GM19372 (cell line): ENCODE results near the gene ATIC.

ENCODE experiments used
- ATAC-seq: cut with Tn5 transposase; IDR thresholded peaks from one replicate; pipeline ENCODE4 v1.9.1; 2021; ENCODE audit warnings: mild to moderate bottlenecking, low read depth, moderate library complexity; ENCODE audit not compliant: unreplicated experiment

Gene ATIC

DNA sequence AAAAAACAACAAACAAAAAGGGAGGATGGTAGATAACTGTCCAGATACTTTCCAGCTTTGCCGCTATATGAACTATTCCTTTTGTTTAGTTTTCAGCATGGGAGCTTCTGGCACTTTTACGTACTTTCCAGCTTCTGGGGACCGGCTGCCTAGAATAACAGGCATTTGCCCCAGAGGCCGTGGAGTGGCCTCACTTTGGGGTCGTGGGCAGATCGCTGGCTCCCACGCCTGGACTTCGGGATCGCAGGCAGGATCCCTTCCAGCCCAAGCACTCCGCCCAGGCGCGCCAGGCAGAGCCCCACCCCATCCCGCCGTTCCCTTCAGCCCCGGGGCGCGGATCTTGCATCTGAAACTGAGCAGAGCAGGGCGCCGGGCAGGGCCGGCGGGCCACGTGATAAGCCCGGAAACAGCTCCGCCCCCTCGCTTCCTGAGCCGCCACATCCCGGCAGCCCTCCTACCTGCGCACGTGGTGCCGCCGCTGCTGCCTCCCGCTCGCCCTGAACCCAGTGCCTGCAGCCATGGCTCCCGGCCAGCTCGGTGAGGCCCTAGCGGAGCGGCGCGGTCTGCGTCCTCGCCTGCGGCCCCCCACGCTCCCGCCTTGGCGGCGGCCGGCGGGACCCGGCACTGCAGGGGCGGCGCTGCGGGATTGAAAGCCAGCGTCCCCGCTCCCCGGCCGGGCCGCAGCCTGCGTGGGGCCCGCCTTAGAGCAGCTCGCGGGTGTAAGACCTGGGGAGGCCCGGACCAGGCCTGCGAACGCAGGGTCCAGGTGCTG, at the start of gene ATIC:
ATIC (plus strand) TSS at position 435 of the 772 bp plus-strand sequence; CDS start at position 519, 84 bp downstream.
- peak; percentile 98 for ATAC-seq

DNA sequence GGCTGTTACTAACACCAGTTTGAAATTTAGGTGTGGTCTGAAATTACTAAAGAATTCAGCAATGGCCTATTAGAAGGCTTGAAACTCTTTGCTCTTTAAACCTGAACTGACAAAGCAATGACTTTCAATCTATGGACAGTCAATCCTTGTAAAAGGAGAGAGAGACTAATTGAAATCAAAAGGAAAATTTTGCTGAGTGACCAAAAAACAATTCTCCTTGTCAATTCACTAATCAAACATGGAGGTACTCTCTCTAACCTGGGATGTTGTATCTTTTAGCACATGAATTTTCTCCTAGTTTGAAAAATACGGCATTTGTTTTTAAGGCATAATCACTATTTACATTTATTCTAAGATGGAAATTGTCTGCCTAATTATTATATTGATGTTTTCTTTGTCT, 49.6 kb upstream of the ATIC start:
- ATAC-seq, result no peak

DNA sequence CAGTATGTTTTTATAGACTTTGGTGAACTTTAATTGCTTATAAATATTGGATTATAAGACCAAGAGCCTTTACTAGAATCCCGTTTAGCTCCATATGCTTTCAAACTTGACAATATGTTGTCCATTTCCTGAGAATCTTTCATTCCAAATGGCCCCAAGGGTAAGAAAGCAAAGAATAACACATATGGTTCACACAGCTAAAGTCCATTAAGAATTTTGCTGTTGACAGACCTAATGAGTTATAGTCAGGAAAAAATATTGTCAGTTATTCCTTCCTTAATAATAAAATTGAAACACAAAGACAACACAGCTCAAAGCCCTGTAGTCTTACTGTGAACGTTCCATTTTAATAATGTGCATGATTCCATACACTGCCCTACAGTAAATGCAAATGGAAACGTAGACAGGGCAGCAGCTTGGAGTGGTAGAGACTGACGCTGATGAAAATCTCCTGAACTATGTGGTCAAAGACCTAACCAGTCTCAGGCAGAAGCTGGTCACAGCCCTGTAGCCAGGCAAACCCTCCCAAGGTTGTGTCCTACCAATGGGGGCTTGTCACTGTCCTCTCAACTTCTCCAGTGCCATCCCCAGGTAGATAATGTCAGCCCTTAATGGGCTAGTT, 49.0 kb upstream of the ATIC start:
- ATAC-seq, result no peak

DNA sequence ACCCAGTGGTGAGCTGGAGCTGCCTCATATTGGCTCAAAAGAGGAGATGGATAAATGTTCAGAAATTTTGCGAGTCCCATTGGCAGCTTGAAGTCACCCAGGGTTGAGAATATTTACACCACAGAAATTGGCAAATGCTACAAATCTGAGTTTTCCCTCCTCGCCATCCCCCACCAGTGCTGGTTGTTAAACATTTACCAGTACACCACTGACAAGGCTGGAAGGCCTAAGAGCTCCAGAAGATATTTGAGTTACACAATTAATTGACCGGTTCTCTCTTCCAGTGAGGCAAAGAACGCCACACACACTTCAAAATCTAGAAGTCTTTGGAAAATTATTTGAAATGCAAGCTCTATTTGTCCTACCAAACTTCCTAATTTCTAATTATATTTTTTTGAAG, 47.5 kb upstream of the ATIC start:
- ATAC-seq, result no peak

DNA sequence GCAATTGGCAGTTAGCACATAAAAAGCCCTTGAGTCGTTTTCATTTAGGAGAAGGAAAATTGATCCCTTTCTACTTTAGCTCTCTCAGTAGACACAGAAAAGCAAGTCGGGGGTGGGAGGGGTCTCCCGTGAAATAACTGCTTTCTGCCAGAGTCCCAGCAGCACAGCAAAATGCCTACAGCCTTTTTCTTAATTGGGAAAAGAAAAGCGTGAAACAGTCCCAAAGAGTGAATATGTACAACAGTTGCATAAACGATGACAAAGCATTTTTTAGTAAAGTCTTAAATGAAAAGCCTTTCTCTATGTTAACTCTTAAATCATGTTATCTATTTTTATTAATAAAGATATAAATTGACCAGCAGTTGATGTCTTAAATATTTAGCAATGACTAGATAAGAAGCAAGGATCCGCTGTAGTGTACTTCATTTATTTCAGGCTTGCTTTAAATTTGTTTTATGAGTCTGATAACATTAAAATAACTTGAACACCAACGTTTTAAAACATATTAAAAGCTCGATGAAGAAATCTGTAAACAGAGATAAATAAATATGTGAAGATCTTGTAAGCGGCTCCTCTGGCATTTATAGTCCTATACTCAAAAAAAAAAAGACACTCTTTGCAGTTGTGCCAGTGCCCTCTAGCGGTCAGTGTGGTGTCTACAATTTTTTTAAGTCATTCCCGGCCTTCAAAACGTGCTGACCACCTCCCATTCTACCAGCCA, 42.3 kb upstream of the ATIC start:
- peak; percentile 54 for ATAC-seq

DNA sequence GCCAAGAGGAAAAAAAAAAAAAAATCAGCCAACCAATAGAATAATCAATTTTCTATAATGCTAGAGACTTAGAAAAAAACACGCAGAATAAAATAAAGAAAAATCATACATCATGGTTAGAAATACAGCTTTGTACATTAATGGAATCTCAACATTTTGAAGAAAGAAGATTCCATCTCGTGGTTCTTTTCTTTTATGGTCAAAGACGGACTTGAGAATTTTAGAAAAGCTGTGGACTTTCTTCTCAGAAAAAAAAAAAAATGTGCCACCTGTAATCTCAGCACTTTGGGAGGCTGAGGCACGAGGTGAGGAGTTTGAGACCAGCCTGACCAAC, 41.8 kb upstream of the ATIC start:
- no peak for ATAC-seq

DNA sequence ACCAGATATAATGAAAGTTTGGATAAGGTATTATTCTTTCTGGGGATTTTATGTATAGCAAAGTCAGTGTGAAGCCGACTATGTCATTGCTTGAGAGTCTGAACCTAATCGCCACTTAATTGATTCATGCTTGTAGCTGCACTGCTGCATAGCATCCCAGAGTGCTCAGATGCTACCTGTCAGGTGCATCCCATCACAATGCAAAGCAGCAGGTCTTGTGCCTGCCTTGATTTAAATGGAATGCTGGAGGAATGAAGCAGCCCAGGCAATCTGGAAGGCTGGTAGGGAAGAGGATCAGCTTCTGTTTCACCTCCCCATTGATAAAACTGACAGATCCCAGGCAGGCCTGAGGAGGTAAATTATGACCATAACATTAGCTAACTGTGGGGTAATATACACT, 40.4 kb upstream of the ATIC start:
- ATAC-seq, result no peak

DNA sequence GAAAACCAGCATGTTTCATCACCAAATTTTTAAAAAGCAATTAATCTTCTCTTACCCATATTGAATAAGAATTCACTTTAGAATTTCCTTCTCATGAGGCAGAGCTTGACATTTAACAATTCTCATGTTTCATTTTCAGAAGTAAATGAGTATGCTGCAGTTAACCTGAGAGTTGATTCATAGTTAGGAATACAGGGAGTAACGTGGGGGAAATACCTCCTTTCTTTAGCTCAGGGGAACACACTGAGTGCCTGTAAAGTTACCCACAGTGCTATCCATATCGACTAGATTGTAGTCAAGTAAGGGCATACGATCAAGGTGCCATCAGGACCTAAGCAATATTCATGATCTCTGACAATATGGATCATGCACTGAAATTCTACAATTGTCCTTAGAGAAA, 38.9 kb upstream of the ATIC start:
- no peak for ATAC-seq

DNA sequence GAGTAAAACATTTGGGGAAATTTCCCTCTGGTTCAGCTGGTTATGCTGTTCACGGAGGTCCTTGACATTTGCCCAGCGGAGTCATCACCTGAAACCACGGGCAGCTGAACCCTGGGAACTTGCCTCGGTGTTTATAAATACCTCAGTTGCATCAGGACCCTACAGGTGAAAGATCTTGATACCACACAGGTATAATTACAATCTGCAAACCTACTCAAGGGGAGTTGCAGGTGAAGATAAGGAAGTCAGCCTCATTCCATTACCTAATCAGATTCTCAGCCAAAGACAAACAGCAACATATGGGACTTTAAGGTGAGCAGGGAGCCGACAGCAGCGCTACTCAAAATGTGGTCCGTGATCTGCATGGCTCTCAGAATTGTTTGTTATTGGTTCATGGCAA, 37.0 kb upstream of the ATIC start:
- no peak for ATAC-seq

DNA sequence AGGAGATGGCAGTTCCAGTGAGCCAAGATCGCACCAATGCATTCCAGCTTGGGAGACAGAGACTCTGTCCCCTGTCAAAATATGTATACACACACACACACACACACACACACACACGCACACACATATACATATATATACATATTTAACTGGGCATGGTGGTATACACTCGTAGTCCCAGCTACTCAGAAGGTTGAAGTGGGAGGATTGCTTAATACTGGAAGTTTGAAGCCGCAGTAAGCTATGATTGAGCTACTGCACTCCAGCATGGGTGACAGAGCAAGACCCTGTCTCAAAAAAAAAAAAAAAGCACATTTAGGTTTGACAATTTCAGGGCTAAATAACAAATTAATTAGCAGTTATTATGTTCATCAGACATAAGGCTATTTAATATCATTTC, 36.0 kb upstream of the ATIC start:
- ATAC-seq, result no peak

DNA sequence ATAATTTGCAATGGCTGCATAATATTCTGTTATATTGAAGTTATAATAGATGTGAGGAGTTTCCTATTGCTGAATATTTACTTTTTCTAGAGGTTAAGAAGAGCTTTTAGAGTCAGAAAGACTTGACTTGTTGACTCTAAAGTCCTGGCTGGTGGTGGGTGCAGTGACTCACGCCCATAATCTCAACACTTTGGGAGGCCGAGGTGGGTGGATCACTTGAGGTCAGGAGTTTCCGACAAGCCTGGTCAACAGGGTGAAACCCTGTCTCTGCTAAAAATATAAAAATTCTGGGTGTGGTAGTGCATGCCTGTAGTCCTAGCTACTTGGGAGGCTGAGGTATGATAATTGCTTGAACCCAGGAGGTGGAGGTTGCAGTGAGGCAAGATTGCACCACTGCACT, 33.9 kb upstream of the ATIC start:
- peak; percentile 51 for ATAC-seq

DNA sequence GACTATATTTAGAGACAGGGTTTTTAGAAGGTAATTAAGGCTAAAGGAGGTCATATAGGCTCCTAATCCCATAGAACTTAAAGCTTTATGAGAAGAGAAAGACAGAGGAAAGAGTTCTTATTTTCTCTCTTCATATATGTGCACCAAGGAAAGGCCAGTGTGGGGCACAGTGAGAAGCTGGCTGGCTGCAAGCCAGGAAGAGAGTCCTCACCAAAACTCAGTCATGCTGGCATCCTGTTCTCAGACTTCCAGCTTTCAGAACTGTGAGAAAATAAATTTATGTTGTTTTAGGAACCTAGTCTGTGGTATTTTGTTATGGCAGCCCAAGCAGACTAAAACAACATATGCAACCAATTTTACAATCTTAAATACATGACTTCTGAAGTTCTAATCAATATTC, 31.5 kb upstream of the ATIC start:
- ATAC-seq, result no peak

DNA sequence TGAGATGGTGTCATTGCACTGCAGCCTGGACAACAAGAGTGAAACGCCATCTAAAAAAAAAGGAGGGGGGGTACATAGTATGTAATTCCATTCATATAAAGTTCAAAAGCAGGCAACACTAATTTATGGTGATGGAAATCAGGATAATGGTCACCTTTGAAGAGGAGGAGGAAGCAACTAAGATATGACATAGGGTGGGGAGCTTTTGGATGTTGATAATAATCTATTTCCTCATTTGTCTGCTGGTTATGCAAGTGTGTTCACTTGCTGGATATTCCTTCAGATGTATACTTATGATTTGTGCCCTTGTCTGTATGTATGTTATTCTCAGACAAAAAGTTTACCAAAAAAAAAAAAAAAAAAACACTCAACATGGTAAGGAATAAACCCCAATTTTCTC, 28.6 kb upstream of the ATIC start:
- ATAC-seq, result no peak

DNA sequence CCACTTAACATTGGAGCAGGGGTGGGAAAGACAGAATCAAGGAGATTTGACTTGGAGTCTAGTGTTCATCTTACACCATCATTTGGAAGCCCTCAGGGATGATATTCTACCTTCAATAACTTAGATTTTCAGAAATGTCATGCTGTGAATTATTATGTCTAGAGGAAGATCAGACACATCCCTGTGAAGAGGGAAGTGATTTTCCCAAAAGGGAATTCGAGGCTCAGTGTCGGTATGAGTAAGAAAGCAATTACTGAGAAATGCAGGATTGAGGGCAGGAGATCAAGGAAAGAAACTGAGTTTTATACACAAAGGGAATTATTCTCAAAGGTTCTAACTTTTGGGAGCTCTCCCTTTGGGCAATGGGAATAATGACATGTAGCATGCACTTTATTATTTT, 25.6 kb upstream of the ATIC start:
- no peak for ATAC-seq

DNA sequence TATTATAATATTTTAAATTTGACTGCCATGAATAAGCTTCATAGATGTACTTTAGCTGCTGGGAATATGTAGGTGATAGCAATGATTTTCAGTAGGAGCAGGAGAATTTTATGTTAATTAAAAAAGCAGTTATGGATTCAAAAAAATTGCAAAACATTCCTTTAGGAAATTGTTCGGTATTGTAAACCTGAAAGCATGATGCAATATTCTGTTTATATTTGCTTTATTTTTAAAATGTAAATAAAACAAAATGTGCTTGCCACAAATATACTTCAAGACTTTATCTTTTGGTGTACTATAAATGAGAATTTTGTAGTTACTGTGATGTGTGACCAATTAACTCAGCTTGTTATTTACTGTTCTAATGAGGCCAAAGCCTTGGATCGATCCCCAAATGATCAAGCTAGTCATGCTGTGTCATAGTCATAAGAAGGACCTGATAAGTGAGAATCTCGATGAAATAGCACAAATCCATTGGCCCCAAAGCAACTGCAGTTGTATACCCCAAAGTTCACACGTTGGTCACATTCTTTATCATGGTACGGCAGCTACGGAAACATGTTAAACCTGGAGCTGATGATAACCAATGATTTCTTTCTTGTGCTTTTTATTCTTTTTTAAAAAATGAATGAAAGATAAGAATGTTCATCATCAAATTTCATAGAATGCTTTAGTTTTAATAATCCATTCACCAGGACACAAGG, 23.6 kb upstream of the ATIC start:
- ATAC-seq, result no peak

DNA sequence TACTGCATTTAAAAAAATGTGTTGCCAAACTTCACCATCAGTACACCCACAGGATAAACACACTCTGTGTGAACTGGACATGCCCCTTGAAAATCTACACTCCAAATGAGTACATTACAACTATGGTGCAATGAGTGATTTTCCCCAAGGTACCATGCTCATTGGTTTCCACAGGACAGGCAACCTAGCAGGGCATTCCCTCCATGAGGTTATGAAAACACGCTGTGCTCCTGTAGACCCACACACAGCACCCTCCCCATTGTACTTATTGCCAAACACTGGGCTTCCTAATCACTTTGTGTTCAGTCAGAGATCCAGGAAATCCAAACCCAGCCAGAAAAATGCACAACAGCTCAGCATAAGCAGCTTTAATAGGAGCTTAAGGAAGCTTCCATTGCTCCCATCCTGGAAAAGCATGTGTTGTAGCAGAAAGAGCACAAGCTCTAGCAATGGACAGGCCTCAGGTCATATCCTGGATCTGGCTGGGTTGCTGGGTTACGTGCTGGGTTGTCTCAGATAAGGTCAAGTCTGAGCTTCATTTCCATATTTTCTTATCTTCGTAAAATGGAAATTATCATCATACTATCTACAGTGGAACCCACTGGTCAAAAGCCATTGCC, 20.8 kb upstream of the ATIC start:
- ATAC-seq, result no peak

DNA sequence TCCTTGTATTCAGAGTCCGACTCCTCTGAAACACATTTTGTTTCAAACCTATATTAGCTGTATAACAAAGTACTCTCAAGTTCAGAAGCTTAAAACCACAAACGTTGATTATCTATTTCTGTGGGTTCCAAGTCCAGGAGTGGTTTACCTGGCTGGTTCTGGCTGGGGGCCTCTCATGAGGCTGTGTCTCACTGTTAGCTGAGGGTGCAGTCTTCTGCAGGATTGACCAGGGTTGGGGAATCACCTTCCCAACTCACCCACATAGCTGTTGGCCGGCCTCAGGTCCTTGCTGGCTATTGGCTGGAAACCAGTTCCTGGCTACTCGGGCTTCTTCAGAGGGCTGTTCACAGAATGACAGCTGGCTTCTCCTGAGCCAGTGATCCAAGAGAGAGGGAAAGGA, 18.0 kb upstream of the ATIC start:
- no peak for ATAC-seq

DNA sequence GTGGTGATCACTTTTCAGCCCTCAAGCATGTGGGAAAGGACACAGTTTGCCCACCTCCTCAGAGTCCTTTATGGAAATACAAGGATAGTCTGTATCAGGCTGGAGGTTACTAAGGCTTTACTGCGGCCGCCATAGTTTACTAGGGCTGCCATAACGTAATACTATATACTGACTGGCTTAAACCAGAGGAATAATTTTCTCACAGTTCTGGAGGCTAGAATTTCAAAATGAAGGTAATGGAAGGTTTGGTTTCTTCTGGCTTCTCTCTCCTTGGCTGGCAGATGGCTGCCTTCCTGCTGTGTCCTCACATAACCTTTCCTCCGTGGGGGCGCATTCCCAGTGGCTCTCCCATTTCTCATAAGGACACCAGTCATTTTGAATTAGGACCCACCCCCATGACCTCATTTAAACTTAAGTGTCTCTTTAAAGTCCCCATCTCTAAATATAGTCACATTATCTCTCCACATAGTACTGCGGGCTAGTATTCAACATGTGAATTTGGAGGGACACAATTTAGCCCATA, 12.5 kb upstream of the ATIC start:
- no peak for ATAC-seq

DNA sequence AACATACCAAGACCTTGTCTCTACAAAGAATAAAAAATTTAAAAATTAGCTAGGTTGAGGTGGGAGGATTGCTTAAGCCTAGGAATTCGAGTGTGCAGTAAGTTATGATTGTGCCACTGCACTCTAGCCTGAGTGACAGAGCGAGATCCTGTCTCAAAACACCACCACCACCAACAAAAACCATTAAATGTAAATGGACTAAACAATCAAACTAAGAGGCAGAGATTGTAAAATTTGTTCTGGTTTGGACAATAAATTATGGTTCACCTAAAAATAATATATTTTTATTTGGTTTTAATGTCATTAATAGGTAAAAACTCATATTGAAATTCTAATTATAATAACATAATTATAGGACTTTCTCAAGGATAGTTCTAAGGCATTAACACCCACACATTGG, 9.9 kb upstream of the ATIC start:
- no peak for ATAC-seq

DNA sequence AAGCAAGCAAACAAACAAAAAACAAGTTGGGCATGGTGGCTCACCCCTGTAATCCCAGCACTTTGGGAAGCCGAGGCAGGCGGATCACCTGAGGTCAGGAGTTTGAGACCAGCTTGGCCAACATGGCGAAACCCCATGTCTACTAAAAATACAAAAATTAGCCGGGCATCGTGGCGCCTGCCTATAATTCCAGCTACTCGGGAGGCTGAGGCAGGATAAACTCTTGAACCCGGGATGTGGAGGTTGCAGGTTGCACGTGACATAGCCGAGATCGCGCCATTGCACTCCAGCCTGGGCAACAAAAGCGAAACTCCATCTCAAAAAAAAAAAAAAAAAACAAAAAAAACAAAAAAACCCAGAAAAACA, 617 bp upstream of the ATIC start:
- ATAC-seq, result peak; percentile 15

DNA sequence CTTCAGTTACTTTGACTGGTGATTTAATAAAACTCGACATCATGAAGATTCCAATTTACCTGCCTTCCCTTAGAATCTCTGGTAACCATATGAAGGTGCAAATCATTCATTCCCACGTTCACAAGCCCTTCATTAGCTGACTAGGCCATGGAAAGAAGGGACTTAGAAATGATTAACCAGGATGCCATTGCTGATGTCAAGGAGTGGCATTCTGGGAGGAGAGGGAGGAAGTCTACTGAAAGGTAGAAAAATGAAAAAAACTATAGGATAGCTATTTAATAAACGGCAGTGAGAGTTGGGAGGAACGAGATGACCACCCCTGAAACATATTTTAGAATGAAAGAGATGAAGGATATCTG, 1.4 kb downstream of the ATIC start:
- ATAC-seq, result no peak
